Epithelial cell of esophagus (primary cell): ENCODE measurements around the gene GUCA1C.

Source experiments
- DNase-seq: peaks from one replicate; pipeline ENCODE4 v3.0.0; 2010; ENCODE audit warnings: low read depth
- H3K4me3 ChIP-seq: 2 replicates; pipeline ENCODE4 v1.5.1; 2011; ENCODE audit warnings: mild to moderate bottlenecking, low read length, control low read depth
- TF ChIP-seq, protein P1 (sequence below): IDR thresholded peaks from 2 replicates; pipeline ENCODE4 v1.5.1; 2011; ENCODE audit warnings: low read depth, mild to moderate bottlenecking, low read length, control low read depth, inconsistent platforms; ENCODE audit not compliant: insufficient read depth; ENCODE audit errors: missing control alignments

The GUCA1C gene, protein sequence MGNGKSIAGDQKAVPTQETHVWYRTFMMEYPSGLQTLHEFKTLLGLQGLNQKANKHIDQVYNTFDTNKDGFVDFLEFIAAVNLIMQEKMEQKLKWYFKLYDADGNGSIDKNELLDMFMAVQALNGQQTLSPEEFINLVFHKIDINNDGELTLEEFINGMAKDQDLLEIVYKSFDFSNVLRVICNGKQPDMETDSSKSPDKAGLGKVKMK

DNA sequence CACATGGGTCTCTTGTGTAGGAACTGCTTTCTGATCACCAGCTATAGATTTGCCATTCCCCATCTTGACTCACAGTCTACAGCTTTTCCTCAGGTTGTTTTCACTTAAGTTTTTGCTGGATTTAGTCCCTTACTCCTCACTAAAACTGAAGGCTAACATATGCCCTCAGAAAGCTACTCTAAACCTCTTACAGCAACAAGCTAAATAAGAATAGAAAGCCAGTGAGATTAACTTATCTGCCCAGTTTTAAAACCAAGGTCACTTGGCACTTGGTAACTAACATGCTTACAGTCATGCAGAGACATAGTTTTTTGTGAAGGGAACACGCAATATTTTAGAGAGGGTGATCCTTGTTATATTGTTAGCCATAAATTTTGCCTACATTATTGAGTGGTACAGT is at the start of gene GUCA1C:
TSS of gene GUCA1C (minus strand) at position 180 of the 400 bp plus-strand sequence. CDS start at position 63, 117 bp downstream.
- no peak within 1 kb of the TSS for H3K4me3 ChIP-seq
- TF ChIP-seq, protein P1, sequence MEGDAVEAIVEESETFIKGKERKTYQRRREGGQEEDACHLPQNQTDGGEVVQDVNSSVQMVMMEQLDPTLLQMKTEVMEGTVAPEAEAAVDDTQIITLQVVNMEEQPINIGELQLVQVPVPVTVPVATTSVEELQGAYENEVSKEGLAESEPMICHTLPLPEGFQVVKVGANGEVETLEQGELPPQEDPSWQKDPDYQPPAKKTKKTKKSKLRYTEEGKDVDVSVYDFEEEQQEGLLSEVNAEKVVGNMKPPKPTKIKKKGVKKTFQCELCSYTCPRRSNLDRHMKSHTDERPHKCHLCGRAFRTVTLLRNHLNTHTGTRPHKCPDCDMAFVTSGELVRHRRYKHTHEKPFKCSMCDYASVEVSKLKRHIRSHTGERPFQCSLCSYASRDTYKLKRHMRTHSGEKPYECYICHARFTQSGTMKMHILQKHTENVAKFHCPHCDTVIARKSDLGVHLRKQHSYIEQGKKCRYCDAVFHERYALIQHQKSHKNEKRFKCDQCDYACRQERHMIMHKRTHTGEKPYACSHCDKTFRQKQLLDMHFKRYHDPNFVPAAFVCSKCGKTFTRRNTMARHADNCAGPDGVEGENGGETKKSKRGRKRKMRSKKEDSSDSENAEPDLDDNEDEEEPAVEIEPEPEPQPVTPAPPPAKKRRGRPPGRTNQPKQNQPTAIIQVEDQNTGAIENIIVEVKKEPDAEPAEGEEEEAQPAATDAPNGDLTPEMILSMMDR, result no peak
- DNase-seq, result no peak

DNA sequence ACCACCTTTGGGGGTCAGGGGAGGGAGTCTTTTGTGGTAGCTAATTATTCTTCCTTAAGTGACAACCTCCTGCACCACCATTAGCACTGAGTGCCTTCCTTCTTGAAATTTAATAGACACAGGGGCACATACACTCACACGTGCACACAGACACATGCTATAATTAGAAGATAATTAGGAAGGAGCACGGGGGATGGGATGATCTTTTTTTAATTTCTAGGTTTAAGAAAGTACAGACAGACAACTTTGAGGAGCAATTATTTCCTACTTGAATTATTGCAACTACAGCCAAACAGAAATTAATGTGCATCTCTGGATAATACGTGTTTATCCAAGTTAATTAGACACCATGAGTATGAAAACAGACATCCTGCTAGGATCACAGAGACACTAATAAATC is 44.8 kb upstream of the GUCA1C start:
- DNase-seq, result no peak
- TF ChIP-seq, protein P1, result no peak
- H3K4me3 ChIP-seq, result no peak overlapping the region

DNA sequence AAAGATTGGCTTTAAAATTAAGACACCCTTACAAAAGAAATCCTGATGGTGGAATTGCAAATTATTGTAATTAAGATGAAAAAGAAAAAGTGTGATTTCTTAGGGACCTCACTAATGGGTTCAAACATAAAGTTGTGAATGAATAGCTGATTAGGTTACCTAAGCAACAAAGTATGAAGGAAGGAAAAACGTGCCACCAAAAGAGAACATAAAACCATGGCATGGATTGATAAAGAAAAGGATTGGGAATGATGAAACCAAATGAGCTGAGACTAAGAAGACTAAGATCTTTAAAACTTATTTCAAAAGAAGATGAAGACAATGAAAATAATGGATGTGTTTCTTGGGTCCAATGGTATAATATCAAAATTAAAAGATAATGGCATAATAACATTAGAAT is 32.2 kb upstream of the GUCA1C start:
- H3K4me3 ChIP-seq, result no peak overlapping the region
- TF ChIP-seq, protein P1, result no peak
- peak; percentile 13 for DNase-seq

DNA sequence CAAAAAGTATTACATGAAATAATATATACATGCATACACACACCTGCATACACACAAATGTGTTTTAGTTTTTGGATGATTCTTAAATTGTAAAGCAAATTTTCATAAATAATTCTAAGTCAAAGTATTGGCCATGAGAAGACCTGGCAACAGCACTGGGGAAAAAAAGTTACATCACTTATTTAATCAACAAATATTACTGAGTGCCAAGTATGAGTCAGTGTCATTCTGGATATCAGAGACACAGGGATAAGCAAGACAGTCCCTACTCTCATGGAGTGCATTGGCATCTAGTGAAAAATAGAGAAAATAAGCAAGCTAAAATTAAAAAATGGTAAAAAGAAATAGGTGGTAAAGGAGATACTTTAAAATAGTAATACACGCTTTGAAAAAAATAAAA is 29.4 kb upstream of the GUCA1C start:
- peak; percentile 43 for DNase-seq
- H3K4me3 ChIP-seq, result no peak overlapping the region
- TF ChIP-seq, protein P1, result no peak

DNA sequence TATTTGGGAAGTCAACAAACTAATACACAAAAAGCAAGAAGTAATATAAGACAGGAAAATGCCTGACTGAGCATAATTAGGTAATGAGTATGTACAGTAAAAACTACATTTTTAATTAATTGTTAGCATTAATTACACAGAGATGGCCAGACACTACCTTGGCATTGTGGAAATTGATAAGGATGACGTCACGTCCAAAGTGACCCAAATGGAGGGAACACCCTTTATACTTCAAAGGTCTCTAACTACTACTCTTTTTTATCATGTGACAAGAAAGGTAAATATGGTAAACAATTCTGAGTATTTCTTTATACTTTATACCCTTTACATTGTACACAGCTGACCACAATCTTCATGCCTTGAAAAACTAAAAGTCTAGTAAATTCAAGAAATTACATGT is 22.4 kb upstream of the GUCA1C start:
- no peak overlapping the region for H3K4me3 ChIP-seq
- TF ChIP-seq, protein P1, result no peak
- DNase-seq, result no peak

DNA sequence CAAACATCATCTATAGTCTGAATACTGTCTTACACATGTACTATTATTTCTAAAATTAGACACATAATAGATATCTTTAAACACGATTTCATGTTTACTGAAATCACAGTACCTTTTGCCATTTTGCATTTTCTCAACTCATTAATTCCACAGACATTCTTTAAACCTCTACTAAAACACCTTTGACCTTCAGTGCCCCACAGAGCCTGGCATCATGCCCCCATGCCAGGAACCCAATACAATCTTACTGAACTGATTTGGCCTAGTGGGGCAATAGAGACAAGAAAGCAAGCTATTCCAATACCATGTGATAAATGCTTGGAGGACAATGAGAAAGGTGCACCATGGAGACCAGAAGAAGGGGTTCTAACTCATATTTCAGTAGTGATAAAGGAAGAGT is 19.3 kb upstream of the GUCA1C start:
- TF ChIP-seq, protein P1, result no peak
- H3K4me3 ChIP-seq, result no peak overlapping the region
- no peak for DNase-seq

DNA sequence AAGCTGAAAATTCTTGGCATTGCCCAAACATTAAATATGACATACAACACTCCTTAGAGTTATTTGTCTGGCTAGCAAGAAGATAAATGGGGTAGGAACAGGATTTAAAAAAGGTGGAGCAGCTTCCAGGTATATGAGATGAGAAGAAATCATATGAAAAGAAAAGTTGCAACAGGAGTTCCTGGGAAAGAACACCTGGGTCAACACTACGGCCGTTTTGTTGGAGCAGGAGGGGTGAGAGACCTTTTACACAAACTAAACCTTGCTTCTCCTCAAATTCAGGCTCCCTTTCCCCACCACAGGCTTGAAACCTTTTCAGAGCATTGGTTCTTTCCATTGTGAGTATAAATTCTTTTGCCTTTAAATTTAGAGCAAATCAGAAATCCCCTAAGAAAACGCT is 18.8 kb upstream of the GUCA1C start:
- TF ChIP-seq, protein P1, result no peak

More for the DNA sequence above, 18.8 kb upstream of the GUCA1C start:
- DNase-seq, result no peak
- H3K4me3 ChIP-seq, result no peak overlapping the region
